Superior temporal gyrus (tissue), 1 donor: ENCODE data around the gene OR4A5.
"Not testable (repeated sequence)": the region's sequence is repeated elsewhere in the genome, so short reads cannot be mapped to it uniquely, and the experiment has no call there.

ENCODE experiments used
- DNase-seq: peaks from one replicate; pipeline ENCODE4 v3.0.0-alpha.2; 2016; ENCODE audit errors: extremely low spot score

The OR4A5 gene, protein sequence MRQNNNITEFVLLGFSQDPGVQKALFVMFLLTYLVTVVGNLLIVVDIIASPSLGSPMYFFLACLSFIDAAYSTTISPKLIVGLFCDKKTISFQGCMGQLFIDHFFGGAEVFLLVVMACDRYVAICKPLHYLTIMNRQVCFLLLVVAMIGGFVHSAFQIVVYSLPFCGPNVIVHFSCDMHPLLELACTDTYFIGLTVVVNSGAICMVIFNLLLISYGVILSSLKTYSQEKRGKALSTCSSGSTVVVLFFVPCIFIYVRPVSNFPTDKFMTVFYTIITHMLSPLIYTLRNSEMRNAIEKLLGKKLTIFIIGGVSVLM

DNA sequence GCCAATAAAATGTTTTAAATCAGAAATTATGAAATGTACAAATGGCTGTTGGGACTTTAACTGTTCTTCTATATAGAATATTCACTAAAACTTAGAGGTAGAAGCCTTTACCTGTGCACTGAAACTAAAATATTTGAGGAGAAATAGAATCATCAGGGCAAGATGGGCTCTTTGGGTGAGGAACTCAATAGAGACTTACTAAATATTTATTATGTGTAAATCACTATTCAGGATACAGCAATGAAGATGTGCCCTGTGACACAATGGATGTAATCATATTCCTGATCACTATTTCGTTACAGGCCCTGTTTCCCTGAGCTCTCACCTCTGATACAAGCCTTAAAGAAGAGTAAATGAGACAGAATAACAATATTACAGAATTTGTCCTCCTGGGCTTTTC, at the start of gene OR4A5:
Gene OR4A5 (plus strand): TSS at position 301 of the 400 bp plus-strand sequence. CDS start 53 bp downstream, at position 354.
- not testable (repeated sequence) for DNase-seq

DNA sequence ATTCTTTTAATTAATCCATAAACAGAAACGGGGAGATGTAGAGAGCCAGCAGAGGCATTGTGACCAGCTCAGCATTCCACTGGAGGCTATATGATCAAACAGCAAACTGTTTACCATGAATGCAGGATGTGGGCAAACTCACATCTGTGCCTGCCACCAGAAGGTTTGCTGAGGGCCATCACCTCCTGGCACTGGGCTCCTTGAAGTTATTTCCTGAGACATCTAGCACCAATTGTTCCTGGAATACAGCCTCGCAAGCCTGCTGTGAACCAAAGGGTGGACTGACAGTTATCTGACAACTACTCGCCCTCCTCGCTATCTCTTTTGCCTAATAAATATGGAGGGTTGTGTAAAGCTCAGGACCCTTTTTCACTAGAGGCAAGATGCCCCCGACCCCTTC, 13.5 kb downstream of the OR4A5 start:
- DNase-seq = not testable (repeated sequence)
